Subcutaneous adipose tissue (tissue), 4 donors: ENCODE data around the gene IGFBP6. TPM values are rescaled to one million over a fixed set of nuclear protein-coding genes. Genes with fewer than 3 reads are reported as not detected.

Experiments used
- total RNA-seq, 4 donors: library from RNA; depleted of rRNA; stranded (reverse); fragments of >200 nt; gene quantifications; one replicate each; pipeline ENCODE4 v1.1.0, GENCODE V29; 2016
- TF ChIP-seq, protein P1 (sequence below): fragments of 450-650 bp; IDR thresholded peaks from one replicate; pipeline ENCODE4 v1.5.1; 2016; ENCODE audit warnings: low read depth, mild to moderate bottlenecking, control low read depth, antibody characterized with exemption, moderate library complexity

Gene IGFBP6
- total RNA-seq, 4 donors from 2014 or later = 224 to 1,933 (median 278) TPM

GRCh38 chr12:53078425-53079225, 18.8 kb upstream of the IGFBP6 start:
- TF ChIP-seq, protein P1, sequence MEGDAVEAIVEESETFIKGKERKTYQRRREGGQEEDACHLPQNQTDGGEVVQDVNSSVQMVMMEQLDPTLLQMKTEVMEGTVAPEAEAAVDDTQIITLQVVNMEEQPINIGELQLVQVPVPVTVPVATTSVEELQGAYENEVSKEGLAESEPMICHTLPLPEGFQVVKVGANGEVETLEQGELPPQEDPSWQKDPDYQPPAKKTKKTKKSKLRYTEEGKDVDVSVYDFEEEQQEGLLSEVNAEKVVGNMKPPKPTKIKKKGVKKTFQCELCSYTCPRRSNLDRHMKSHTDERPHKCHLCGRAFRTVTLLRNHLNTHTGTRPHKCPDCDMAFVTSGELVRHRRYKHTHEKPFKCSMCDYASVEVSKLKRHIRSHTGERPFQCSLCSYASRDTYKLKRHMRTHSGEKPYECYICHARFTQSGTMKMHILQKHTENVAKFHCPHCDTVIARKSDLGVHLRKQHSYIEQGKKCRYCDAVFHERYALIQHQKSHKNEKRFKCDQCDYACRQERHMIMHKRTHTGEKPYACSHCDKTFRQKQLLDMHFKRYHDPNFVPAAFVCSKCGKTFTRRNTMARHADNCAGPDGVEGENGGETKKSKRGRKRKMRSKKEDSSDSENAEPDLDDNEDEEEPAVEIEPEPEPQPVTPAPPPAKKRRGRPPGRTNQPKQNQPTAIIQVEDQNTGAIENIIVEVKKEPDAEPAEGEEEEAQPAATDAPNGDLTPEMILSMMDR = no peak

DNA sequence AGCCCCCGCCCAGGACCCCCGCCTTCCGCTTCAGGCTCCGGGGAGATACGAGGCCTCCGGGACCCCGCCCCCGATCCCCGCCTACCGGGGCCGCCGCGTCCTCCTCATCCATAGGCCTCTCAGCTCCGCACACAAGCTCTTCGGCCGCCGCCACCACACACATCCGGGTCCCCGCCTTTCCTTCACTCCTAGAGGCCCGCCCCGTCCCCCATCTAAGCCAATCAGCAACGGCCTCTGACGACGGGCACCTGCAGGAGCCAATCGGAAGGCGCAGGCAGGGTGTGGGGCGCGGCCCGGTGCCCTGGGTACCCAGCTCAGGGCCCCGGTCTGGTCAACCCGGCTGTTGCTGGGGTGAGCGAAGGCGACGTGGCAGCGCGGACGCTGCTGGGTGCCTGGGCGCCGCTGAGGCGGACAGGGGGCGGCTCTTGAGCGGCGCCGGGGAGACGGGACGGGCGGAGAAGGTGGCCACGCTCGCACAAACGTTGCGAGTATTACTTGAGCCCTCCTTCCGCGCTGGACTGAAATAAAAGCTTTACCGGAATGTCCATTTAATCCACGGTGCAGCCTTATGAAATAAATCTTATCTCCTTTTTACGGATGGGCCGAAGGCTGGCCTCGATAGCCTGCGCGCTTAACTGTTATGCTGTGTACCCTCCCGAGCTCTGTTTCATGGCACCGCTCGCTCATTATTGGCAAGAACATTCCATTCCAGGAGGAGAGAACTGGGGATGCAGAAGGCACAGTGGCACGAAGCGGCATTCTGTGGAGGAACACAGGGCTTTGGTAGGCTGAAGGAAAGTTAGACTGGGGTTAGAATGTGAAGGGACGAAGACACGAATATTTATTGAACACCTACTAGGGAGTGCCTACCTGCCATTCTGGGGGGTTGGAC, 18.0 kb upstream of the IGFBP6 start, which contains the start of gene SPRYD3:
Gene SPRYD3, minus strand, starts transcription at position 165 of the 892 bp plus-strand sequence. Its CDS starts 57 bp downstream, at position 108.
- TF ChIP-seq, protein P1 = no peak

GRCh38 chr12:53082637-53083175, 14.8 kb upstream of the IGFBP6 start:
- TF ChIP-seq, protein P1 = no peak

DNA sequence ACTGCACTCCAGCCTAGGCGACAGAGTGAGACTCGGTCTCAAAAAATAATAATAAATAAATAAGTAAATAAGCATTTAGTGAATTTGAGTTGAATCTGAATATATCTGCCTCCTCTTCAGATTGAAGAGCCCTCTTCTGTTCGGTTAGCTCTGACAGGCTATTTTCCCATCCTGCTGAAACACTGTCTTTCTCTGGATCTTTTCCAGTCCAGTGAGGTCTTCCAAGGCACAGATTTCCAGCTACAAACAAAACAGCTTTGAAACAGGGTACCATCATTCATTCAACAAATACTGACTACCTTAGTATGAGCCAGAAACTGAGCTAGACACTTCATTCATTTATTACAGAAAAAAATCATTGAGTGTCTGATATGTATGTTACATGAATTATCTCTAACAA, 11.1 kb upstream of the IGFBP6 start:
- TF ChIP-seq, protein P1 = no peak

GRCh38 chr12:53090105-53090504, 7.4 kb upstream of the IGFBP6 start:
- TF ChIP-seq, protein P1 = no peak

DNA sequence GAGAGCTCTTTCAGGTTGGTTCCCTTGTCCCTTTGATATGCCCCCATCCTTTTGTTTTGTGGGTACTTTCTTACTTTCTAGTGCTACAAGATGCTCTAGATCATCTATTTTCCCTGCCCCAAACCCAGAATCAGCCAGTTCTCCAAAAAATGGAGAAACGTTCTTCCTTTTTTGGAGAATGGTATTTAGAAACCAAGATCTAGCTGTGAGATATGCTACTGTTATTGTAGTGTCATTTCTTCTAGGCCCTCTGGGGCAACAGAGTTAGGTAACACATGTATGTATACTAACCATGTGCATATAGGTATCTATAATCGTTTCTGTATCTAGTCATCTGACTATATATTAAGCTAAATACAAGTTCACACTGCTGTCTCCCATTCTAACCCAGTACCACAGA, 6.9 kb upstream of the IGFBP6 start:
- TF ChIP-seq, protein P1 = no peak

DNA sequence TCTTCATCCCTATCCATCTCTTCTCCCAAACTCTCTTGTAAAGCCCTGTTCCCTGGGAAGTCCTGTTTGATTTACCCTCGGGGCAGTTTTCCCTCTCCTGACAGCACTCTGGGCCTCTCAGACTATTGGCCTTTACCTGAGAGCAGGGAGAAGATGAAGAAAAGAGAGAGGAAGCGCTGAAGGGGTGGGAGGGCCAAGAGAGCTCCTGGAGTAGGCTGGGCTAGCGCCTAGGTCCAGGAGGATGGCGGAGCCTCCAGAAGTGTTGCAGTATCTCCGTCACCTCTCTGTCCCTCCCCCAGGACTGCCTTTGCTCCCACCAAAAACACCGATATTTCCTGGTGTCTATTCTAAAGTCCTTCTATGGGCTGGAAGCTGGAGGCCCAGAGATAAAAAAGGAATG, 5.7 kb upstream of the IGFBP6 start:
- TF ChIP-seq, protein P1 = no peak
